K562 (cell line): ENCODE measurements around the gene PSMB11. TPM values are rescaled to one million over a fixed set of nuclear protein-coding genes. Genes with fewer than 3 reads are reported as not detected.

Experiments used
- BDP1 ChIP-seq: IDR thresholded peaks from 3 replicates; pipeline ENCODE4 v1.6.1; 2011; ENCODE audit not compliant: insufficient read length, insufficient read depth
- DMBX1 ChIP-seq: fragments of 250-450 bp; sonication (Bioruptor Pico); IDR thresholded peaks from 2 replicates; pipeline ENCODE4 v1.8.0; 2022; ENCODE audit warnings: inconsistent platforms, mild to moderate bottlenecking, moderate library complexity, borderline replicate concordance
- GATAD2A ChIP-seq: fragments of 450-650 bp; IDR thresholded peaks from 2 replicates; pipeline ENCODE4 v1.6.1; 2017
- HLTF ChIP-seq: fragments of 450-650 bp; IDR thresholded peaks from 2 replicates; pipeline ENCODE4 v1.6.1; 2016
- MTA3 ChIP-seq: fragments of 450-650 bp; formaldehyde crosslinking; IDR thresholded peaks from 2 replicates; pipeline ENCODE4 v1.6.1; 2017; ENCODE audit warnings: mild to moderate bottlenecking, borderline replicate concordance
- MYBL2 ChIP-seq, 2 experiments: fragments of 450-650 bp in 1 of 2; sonication (generic) in 1 of 2; formaldehyde crosslinking in 1 of 2; IDR thresholded peaks; 2 replicates each; pipeline versions ENCODE4 v1.6.1 to v1.8.1; 2017 to 2022; ENCODE audit warnings: borderline replicate concordance in 1 of 2, inconsistent platforms in 1 of 2, low read depth in 1 of 2, mild to moderate bottlenecking in 1 of 2, missing genetic modification reagents in 1 of 2, moderate library complexity in 1 of 2
- PHTF2 ChIP-seq: fragments of 250-450 bp; sonication (Bioruptor Pico); IDR thresholded peaks from 2 replicates; pipeline ENCODE4 v1.5.0; 2021; ENCODE audit warnings: mild to moderate bottlenecking
- RAD51 ChIP-seq: fragments of 450-650 bp; IDR thresholded peaks from 2 replicates; pipeline ENCODE4 v1.7.1; 2016; ENCODE audit warnings: low read depth, mild to moderate bottlenecking, borderline replicate concordance
- SMARCE1 ChIP-seq: fragments of 450-650 bp; IDR thresholded peaks from 2 replicates; pipeline ENCODE4 v1.7.1; 2016; ENCODE audit warnings: mild to moderate bottlenecking
- SRSF9 ChIP-seq: fragments of 200-400 bp; formaldehyde crosslinking; IDR thresholded peaks from 2 replicates; pipeline ENCODE4 v1.6.1; 2017; ENCODE audit warnings: low read depth, low read length, borderline replicate concordance
- TSC22D4 ChIP-seq: fragments of 450-650 bp; IDR thresholded peaks from 2 replicates; pipeline ENCODE4 v1.6.1; 2016; ENCODE audit warnings: missing genetic modification characterization, missing biosample characterization, control low read depth
- ZNF124 ChIP-seq: sonication (generic); formaldehyde crosslinking; IDR thresholded peaks from 2 replicates; pipeline ENCODE4 v1.8.1; 2022; ENCODE audit warnings: missing genetic modification reagents
- polyA plus RNA-seq, 8 experiments: library from polyadenylated mRNA; depleted of rRNA in 4 of 8; stranded (reverse) in 5 of 8; unstranded in 3 of 8; fragments of >200 nt; fragmentation: Nextera tagmentation in 2 of 8; fragmentation: Illumina TruSeq in 1 of 8; extraction: Ambion mirVana in 2 of 8; extraction: Trizol in 1 of 8; gene quantifications; 2 replicates each; pipeline versions ENCODE4 v1.2.1 to v1.2.3, GENCODE V29; 2011 to 2014; ENCODE audit warnings: inconsistent platforms in 1 of 8, missing spikeins in 1 of 8
- total RNA-seq, 7 experiments: library from RNA; depleted of rRNA in 6 of 7; stranded (reverse); fragments of >200 nt in 6 of 7; fragmentation: Illumina TruSeq in 2 of 7; extraction: Trizol in 2 of 7; gene quantifications; 2 replicates each; pipeline versions ENCODE4 v1.2.1 to v1.2.3, GENCODE V29; 2011 to 2021; ENCODE audit warnings: low replicate concordance in 1 of 7
- TF ChIP-seq, protein P1 (sequence below): fragments of 450-650 bp; formaldehyde crosslinking; IDR thresholded peaks from 2 replicates; pipeline ENCODE4 v1.4.0; 2020; ENCODE audit warnings: mild to moderate bottlenecking, moderate library complexity
- TF ChIP-seq, protein P2 (sequence below): IDR thresholded peaks from 2 replicates; pipeline ENCODE4 v1.6.1; 2012; ENCODE audit warnings: low read depth, low read length, improper control_type of control experiment, borderline replicate concordance
- TF ChIP-seq, protein P3 (sequence below), 2 experiments: fragments of 450-650 bp in 1 of 2; sonication (generic) in 1 of 2; formaldehyde crosslinking in 1 of 2; IDR thresholded peaks in 1 of 2; conservative IDR thresholded peaks in 1 of 2; 2 replicates each; pipeline versions ENCODE4 v1.6.1 to v1.8.1; 2016 to 2023; ENCODE audit warnings: mild to moderate bottlenecking in 2 of 2, moderate library complexity in 2 of 2, inconsistent platforms in 1 of 2, missing genetic modification reagents in 1 of 2
- TF ChIP-seq, protein P4 (sequence below): sonication (generic); IDR thresholded peaks from 2 replicates; pipeline ENCODE4 v1.6.1; 2016
- TF ChIP-seq, protein P5 (sequence below), 2 experiments: fragments of 450-650 bp; IDR thresholded peaks; 2 replicates each; pipeline ENCODE4 v1.6.1; 2016

Gene PSMB11
- total and polyA plus RNA-seq, 9 of the 15 experiments (the other 6 are each of a cell fraction or from before 2014, with no cell fraction given) = not detected

DNA sequence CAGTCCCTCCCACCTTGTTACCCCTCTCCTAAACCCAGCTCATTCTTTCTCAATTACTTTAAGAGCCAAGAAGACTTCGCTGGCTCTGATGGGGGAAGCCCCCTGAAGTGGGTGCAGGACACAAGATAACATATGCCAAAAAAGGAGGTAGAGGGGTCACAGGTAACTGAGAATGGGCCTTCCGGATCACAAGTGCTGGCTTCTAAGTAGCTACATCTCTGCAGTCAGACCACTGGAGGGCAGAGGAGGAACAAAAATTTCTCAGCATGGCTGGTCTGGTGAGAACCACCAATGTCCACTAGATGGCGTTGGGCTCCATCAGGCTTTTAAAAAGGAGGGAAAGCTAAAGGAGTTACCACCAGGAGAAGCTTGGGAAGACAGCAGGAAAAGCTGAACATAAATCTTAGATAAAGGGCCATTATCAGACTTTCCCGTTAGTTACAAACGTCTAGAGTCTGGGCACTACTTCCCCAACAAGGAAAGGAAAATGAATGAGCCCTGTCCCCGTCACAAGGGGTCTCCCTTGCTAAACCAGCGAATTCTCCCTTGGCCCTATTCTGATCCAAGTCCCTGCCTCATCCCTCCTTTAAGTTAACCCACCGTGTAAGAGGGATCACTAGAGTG lies 26.9 kb downstream of the PSMB11 start (continued):
- TF ChIP-seq, protein P1, sequence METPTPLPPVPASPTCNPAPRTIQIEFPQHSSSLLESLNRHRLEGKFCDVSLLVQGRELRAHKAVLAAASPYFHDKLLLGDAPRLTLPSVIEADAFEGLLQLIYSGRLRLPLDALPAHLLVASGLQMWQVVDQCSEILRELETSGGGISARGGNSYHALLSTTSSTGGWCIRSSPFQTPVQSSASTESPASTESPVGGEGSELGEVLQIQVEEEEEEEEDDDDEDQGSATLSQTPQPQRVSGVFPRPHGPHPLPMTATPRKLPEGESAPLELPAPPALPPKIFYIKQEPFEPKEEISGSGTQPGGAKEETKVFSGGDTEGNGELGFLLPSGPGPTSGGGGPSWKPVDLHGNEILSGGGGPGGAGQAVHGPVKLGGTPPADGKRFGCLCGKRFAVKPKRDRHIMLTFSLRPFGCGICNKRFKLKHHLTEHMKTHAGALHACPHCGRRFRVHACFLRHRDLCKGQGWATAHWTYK = no peak
- TF ChIP-seq GATAD2A = no peak
- TF ChIP-seq MTA3 = 0 out of 2 replicates have a peak, but pooled peaks have one; percentile 57
- TF ChIP-seq ZNF124 = no peak
- no peak for TF ChIP-seq SRSF9
- TF ChIP-seq DMBX1 (CRISPR knock-in tag) = no peak
- no peak for TF ChIP-seq SMARCE1
- TF ChIP-seq HLTF = no peak
- no peak for TF ChIP-seq TSC22D4 (tag)
- TF ChIP-seq, protein P2, sequence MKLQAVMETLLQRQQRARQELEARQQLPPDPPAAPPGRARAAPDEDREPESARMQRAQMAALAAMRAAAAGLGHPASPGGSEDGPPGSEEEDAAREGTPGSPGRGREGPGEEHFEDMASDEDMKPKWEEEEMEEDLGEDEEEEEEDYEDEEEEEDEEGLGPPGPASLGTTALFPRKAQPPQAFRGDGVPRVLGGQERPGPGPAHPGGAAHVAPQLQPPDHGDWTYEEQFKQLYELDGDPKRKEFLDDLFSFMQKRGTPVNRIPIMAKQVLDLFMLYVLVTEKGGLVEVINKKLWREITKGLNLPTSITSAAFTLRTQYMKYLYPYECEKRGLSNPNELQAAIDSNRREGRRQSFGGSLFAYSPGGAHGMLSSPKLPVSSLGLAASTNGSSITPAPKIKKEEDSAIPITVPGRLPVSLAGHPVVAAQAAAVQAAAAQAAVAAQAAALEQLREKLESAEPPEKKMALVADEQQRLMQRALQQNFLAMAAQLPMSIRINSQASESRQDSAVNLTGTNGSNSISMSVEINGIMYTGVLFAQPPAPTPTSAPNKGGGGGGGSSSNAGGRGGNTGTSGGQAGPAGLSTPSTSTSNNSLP = no peak
- no peak for TF ChIP-seq BDP1
- TF ChIP-seq, protein P3, sequence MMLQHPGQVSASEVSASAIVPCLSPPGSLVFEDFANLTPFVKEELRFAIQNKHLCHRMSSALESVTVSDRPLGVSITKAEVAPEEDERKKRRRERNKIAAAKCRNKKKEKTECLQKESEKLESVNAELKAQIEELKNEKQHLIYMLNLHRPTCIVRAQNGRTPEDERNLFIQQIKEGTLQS (IDR thresholded peaks at IDR 0.05) = no peak
- TF ChIP-seq, protein P3 (CRISPR knock-in tag; conservative IDR thresholded peaks at IDR 0.05) = peak; percentile 69; the same call in 1 of the 2 replicates
- TF ChIP-seq RAD51 = no peak; the same call in 1 of the 2 replicates
- TF ChIP-seq, protein P4, sequence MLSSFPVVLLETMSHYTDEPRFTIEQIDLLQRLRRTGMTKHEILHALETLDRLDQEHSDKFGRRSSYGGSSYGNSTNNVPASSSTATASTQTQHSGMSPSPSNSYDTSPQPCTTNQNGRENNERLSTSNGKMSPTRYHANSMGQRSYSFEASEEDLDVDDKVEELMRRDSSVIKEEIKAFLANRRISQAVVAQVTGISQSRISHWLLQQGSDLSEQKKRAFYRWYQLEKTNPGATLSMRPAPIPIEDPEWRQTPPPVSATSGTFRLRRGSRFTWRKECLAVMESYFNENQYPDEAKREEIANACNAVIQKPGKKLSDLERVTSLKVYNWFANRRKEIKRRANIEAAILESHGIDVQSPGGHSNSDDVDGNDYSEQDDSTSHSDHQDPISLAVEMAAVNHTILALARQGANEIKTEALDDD = no peak
- no peak for TF ChIP-seq PHTF2 (CRISPR knock-in tag)
- no peak for TF ChIP-seq MYBL2 (IDR thresholded peaks at IDR 0.05; ENCODE audit: low read depth)
- TF ChIP-seq MYBL2 (CRISPR knock-in tag; IDR thresholded peaks at IDR 0.05; ENCODE audit: borderline replicate concordance) = no peak
- TF ChIP-seq, protein P5, sequence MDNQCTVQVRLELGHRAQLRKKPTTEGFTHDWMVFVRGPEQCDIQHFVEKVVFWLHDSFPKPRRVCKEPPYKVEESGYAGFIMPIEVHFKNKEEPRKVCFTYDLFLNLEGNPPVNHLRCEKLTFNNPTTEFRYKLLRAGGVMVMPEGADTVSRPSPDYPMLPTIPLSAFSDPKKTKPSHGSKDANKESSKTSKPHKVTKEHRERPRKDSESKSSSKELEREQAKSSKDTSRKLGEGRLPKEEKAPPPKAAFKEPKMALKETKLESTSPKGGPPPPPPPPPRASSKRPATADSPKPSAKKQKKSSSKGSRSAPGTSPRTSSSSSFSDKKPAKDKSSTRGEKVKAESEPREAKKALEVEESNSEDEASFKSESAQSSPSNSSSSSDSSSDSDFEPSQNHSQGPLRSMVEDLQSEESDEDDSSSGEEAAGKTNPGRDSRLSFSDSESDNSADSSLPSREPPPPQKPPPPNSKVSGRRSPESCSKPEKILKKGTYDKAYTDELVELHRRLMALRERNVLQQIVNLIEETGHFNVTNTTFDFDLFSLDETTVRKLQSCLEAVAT (IDR thresholded peaks at IDR 0.05) = peak in 1 of 2 experiments; percentile 88; a peak in 2 of 4 replicates
